Stimulated activated CD4-positive, alpha-beta T cell treated with anti-CD3 and anti-CD28 coated beads, Interleukin-2, amount 100 ng/mL, for 24 hours (primary cell): Measurements from ENCODE around the gene XPO4.

Experiments
- DNase-seq, 2 donors: peaks; one replicate each; pipeline ENCODE4 v3.0.0-alpha.2; 2020

The XPO4 gene

DNA sequence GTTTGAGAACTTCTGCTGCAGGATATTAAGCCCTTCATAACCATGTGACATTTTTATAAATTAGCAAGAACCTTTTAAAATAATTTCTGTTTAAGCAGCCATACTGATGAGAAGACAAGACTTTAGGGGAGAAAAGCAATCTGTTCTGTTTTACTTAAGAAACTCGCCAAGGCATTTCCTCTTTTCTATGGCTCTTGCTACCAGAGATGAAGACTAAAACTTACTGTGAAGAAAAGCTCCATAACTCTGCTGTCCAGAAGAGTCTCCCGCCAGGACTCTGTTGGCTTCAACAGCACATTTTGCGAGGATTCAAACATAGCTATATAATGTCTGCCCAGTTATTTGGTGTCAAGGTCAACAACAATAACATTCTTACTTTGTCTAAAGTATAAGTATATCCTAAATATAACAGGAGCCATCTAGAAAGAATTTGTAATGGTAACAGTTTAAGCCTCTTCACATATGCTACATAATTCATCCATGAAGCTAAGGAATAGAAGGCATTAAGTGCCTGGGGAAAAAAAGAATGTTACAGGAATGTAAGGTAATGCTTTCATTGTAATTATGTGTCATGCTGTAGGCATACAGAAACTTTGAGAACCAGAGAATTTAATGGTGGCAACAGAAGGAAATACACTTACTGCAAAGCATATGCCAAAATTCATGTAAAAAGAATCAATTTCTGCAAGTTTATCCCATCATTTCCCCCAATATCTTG is 75.5 kb downstream of the XPO4 start:
- DNase-seq: no peak

GRCh38 chr13:20826301-20826700 is 76.2 kb downstream of the XPO4 start:
- no peak for DNase-seq

- DNase-seq: no peak
Measured at GRCh38 chr13:20825477-20825875, 77.1 kb downstream of the XPO4 start.

- DNase-seq: no peak
Measured at GRCh38 chr13:20824762-20825476, 77.6 kb downstream of the XPO4 start.

- no peak for DNase-seq
Measured at GRCh38 chr13:20823071-20823470, 79.5 kb downstream of the XPO4 start.

GRCh38 chr13:20822406-20822805 is 80.1 kb downstream of the XPO4 start:
- no peak for DNase-seq

GRCh38 chr13:20819715-20820114 is 82.8 kb downstream of the XPO4 start:
- DNase-seq: no peak

DNA sequence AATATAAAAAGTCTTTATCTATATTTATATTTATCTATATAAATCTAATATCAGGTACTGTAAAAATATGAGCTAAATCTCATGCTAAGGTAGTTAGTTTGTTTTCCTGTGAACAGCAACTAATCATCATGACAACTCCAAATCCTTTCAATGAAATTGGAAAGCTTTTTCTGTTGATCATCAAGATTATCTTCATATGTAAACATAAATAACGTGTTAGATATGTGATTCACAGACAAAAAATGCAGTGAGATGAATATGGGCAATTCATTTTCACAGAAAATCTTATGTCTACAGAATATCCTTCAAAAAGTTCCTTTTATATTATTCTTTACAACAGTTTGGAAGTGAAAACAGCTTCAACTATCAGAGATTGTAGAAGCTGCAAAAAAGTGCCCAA is 87.1 kb downstream of the XPO4 start:
- no peak for DNase-seq

GRCh38 chr13:20814224-20814910 is 88.2 kb downstream of the XPO4 start:
- no peak for DNase-seq

- no peak for DNase-seq
Measured at GRCh38 chr13:20812890-20813289, 89.7 kb downstream of the XPO4 start.

DNA sequence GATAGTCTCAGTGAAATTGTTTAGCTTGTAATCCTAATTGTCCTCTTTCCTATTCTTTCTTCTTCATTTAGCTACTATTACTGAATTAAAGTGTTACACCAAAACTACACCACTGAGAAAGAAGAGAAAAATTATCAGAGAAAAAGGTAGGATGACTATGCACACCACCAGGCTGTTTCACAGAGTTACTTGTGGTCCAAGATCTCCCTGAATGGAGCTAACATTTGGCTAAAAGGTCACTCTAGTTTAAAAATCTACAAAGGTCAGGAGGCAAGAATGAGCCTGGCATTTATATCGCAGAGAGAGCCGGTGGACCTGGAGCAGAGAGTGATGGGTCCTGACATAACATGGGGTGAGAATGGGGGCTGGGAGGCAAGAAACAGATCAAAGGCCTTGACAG is 91.7 kb downstream of the XPO4 start:
- DNase-seq: no peak

DNA sequence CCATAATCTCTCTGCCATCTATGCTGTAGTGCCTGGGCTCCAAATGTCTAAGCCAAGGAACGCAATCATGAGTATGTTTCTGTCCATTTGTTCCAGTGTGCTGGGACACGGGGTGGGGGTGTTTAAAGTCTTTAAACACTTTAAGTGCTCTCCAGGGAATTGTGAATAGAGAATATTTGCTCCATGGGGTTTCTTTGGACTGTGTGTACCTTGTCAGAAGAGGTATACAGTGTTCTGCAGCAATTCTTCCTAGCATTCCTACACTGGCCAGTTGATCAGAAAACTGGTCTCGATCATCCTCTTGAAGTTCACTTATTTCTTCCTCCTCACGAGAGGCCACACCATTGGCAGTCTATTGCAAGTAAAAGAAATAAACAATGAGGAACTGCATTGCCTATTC is 93.7 kb downstream of the XPO4 start:
- no peak for DNase-seq

DNA sequence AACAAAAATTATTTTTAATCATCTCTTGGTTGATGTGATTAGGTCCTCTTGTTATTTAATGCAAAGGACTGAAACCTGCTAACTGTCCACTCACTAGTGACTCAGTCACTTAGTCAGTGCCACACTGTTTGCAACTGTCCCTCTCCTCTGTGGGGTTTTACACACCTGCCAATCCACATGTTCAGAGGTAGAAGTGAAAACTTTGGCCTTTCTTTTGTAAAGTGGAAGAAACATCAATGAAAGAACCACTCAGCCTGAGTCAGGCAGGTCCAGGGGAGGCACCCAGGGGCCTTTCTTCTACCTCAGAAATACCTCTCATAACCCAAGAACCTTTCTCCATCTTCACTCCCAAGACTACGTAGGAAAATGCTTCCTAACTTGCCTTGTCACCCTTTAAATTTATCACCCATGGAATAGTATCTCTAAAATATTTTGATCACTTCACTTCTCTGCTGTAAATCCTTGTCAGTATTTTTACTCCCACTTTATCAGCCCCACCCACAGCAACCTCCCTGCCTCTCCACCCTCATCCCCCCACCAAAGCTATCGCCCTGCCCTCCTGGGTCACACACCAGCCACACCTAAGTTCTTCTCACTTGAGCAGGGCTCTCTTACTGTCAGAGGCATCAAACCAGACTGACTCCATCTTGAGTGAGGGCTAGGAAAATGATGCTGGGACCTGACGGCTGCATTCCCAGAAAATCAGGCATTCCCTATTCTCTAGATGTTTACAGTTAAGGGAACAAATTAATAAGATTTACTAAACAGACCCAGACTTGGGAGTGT is 99.2 kb downstream of the XPO4 start:
- DNase-seq: no peak

DNA sequence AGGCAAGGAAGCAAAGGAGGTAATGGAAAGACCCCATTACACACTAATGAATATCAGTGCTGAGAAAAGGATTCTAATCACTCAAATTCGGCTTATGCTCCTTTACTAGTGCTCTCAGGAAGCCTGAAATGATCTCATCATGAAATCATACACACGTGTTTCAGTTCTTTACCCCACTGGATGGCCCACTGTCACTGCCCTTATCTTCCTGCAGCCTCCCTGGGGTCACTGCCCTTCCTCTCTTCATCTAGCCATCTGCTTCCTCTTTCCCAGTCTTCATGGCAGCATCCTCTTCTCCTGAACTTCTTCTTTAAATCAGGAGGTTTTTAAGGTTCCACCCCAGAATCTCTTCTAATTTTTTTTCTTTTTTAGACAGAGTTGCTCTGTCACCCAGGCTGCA is 100.8 kb downstream of the XPO4 start:
- no peak for DNase-seq

- no peak for DNase-seq
Measured at GRCh38 chr13:20799726-20800416, 102.7 kb downstream of the XPO4 start.

DNA sequence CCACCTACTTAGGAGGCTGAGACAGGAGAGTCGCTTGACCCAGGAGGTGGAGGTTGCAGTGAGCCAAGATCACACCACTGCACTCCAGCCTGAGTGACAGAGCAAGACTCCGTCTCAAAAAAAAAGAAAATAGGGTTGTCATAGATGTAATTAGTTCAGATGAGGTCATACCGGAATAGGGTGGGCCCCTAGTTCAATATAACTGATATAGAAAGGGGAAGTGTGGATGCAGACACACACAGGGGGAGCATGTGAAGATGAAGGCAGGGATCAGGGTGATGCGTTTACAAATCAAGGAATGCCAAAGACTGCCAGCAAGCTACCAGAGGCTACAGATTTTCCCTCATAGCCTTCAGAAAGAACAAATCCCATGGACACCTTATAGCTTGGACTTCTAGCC is 104.5 kb downstream of the XPO4 start:
- no peak for DNase-seq

DNA sequence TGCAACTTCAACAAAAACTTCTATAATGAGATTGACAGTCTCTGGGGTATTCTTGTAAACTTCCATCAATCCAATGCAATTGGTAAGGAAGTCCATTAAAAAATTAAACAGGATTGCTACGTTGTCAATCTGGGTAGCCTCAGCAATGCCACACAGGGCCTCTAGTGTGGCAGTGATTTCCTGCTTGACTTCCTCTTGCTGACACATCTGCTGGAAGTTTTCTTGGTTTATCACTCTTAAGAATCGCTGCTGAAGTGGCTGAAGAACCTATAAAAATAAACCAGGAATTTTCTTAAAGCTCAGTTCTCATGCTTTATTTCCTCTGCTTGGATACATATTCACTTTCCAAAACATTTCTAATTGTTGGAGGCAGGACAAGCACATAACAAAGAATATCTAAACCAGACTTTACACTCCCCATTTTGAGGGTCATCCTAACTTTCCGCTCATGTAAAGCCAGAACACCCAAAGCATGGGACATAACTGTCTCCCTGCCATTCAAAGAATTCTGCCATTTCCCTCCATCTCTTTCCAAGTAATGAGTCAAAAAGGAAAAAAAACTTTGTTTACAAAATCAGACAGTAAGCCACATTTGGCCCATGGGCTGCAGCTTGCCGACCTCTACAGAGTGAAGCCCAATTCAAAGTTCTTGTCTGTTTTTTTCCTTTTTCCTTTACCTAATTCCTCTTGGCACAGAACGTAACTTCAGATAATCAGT is 105.6 kb downstream of the XPO4 start:
- no peak for DNase-seq

DNA sequence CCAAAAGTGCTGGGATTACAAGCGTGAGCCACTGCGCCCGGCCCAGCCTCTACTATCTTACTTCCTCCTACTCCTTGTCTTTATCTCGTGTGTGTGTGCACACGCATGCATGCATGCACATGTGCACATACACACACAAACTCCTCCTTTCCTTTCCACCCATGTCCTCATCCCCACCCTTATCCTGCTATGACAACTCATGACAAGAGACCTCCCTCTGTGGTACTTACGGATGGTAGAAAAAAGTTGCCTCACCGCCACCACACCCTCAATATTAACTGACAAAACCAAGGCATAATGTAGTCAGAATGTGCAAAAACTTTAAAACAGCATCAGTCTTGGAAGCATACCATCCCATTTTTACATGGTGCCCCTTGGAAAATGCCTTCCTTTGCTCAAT is 112.9 kb downstream of the XPO4 start:
- no peak for DNase-seq

DNA sequence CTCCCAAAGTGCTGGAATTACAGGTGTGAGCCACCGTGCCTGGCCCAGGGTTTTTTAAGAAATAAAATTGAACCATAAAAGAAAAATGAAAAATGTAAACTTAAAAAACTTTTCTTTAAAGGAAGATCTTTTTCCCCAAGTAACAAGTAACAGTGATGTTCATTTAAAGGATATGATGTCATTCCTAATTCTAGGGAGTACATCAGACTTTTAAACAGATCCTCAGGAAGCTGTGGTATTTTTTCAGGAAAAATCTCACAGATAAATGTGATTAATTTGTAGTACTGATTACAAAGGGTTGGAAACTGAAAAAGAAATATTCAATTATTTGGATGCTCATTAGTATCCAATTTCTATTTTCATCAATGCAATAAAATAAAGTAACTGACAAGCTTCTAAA is 114.2 kb downstream of the XPO4 start:
- no peak for DNase-seq

DNA sequence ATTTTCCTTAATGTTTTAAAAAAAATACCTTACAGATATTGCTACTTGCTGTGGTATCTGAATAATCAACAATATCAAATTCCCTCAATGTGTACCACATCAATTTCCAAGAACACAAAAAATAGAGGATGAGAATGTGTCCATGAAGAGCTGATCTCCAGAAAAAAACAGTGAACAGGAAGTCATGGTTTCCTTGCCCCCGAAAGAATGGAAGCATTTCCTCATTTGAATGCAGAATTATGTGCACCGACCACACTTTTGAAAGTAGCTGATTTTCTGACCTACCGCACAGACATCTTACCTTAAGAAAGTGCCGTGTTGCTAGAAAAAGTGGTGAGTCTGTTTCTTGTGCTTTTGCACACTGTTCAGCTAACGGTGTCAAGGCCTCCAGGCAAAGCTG is 115.4 kb downstream of the XPO4 start:
- no peak for DNase-seq

GRCh38 chr13:20782116-20782708 is 120.3 kb downstream of the XPO4 start:
- no peak for DNase-seq

DNA sequence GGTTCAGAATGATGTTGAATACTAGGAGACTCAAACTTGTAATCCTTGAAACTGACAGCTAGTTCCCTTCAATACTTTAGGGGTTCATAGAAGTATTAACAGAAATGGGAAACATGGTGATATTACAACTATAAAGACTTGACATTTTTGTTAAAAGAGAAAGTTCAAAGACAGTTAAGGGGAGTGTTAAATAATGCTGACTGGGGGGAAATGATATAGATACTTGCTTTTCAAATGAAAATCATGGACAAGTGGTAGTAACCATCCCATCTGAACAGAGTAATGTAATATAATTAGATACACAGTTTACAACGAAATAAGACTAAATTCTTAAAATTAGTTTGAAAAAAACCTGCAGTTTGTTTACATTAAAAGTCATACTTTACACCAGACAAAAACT is 122.2 kb downstream of the XPO4 start:
- no peak for DNase-seq
